Measurements from ENCODE around the gene TUSC2.

Gene TUSC2

GRCh38 chr3:50354186-50354764 lies 26.3 kb upstream of the TUSC2 start:
- DNase-seq (ENCODE audit: low spot score): no peak
- TF ChIP-seq CTCF (IDR thresholded peaks at IDR 0.05; ENCODE audit: extremely low read depth, missing control alignments): no peak

- no peak for TF ChIP-seq CTCF (IDR thresholded peaks at IDR 0.05; ENCODE audit: extremely low read depth, missing control alignments)
- DNase-seq (ENCODE audit: low spot score): no peak
Observed at GRCh38 chr3:50353245-50354004, 25.4 kb upstream of the TUSC2 start.

GRCh38 chr3:50352781-50353180 lies 24.8 kb upstream of the TUSC2 start:
- no peak for DNase-seq (ENCODE audit: low spot score)
- no peak for TF ChIP-seq CTCF (IDR thresholded peaks at IDR 0.05; ENCODE audit: extremely low read depth, missing control alignments)

GRCh38 chr3:50351323-50351697 lies 23.3 kb upstream of the TUSC2 start:
- no peak for TF ChIP-seq CTCF (IDR thresholded peaks at IDR 0.05; ENCODE audit: extremely low read depth, missing control alignments)
- DNase-seq (ENCODE audit: low spot score): no peak

GRCh38 chr3:50350527-50351322 lies 22.7 kb upstream of the TUSC2 start, which contains the start of the genes CYB561D2 and NPRL2:
Gene CYB561D2 (plus strand): TSS chr3:50350862. CDS start chr3:50351434, 572 bp downstream.
Gene NPRL2 (minus strand): TSS chr3:50350775. CDS start chr3:50350652, 123 bp downstream.
- TF ChIP-seq CTCF (IDR thresholded peaks at IDR 0.05; ENCODE audit: extremely low read depth, missing control alignments): no peak
- peak; percentile 95 for DNase-seq (ENCODE audit: low spot score)

- no peak for DNase-seq (ENCODE audit: low spot score)
- no peak for TF ChIP-seq CTCF (IDR thresholded peaks at IDR 0.05; ENCODE audit: extremely low read depth, missing control alignments)
Observed at GRCh38 chr3:50350213-50350526, 22.1 kb upstream of the TUSC2 start.

All from GM20000 (cell line).